ENCODE data around the gene UBQLN4. TPM values are rescaled to one million over a fixed set of nuclear protein-coding genes. Genes with fewer than 3 reads are reported as not detected.

Gene UBQLN4
- total RNA-seq, 4 donors from 2014 or later: 16.3 to 22.5 (median 21.4) TPM

DNA sequence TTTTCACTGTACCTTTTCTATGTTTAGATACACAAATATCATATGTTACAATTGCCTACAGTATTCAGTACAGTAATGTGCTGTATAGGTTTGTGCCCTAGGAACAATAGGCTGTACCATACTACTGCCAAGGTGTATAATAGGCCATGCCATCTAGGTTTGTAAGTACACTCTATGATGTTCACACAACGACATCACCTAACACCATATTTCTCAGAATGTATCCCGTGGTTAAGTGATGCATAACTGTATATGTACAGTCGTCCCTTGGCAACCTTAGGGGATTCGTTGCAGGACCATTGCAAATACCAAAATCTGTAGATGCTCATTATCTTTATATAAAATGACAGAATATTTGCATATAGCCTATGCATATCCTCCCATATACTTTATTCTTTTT, 27.0 kb downstream of the UBQLN4 start:
- DNase-seq: no peak
- Histone ChIP-seq H3K4me1 (peaks cover 0 to 5% (median 0%) of the 10 kb centered on the region in 4 donors), H3K27ac (no peak overlapping the region), H3K9me3 (no peaks in the 10 kb centered on the region), H3K36me3 (no peaks in the 10 kb centered on the region), H3K27me3 (no peaks in the 10 kb centered on the region), H3K4me3 (no peak overlapping the region)
- TF ChIP-seq, protein P1, sequence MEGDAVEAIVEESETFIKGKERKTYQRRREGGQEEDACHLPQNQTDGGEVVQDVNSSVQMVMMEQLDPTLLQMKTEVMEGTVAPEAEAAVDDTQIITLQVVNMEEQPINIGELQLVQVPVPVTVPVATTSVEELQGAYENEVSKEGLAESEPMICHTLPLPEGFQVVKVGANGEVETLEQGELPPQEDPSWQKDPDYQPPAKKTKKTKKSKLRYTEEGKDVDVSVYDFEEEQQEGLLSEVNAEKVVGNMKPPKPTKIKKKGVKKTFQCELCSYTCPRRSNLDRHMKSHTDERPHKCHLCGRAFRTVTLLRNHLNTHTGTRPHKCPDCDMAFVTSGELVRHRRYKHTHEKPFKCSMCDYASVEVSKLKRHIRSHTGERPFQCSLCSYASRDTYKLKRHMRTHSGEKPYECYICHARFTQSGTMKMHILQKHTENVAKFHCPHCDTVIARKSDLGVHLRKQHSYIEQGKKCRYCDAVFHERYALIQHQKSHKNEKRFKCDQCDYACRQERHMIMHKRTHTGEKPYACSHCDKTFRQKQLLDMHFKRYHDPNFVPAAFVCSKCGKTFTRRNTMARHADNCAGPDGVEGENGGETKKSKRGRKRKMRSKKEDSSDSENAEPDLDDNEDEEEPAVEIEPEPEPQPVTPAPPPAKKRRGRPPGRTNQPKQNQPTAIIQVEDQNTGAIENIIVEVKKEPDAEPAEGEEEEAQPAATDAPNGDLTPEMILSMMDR (IDR thresholded peaks at IDR 0.05): no peak
- no peak for TF ChIP-seq POLR2A (IDR thresholded peaks at IDR 0.05)

DNA sequence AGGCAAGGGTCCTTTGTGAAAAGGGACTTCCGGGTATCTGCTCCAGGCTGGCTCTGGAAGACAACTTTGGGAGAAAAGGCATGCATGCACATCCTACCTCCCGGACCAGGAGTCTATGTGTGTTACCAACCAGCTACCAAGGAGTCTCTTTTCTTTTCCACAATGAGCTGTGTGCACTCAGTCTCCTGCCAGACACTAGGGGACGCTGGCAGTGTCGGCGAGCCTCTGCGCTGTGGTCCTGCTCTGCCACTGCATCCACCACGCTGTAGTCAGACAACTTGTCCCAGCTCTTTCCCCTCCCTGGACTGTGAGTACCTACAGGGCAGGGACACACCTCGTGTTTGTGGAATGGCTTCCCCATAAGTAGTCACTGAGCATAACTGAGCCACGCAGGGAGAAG, 27.7 kb downstream of the UBQLN4 start:
- Histone ChIP-seq H3K36me3 (no peaks in the 10 kb centered on the region), H3K4me1 (peaks cover 0 to 5% (median 0%) of the 10 kb centered on the region in 4 donors), H3K9me3 (no peaks in the 10 kb centered on the region), H3K4me3 (no peak overlapping the region), H3K27ac (no peak overlapping the region), H3K27me3 (no peaks in the 10 kb centered on the region)
- peak in 2 of 3 donors; percentile 62 to 67 for DNase-seq
- no peak for TF ChIP-seq POLR2A (IDR thresholded peaks at IDR 0.05)
- TF ChIP-seq, protein P1 (IDR thresholded peaks at IDR 0.05): peak in 4 of 6 experiments; percentile 41 to 73 (median 51)

DNA sequence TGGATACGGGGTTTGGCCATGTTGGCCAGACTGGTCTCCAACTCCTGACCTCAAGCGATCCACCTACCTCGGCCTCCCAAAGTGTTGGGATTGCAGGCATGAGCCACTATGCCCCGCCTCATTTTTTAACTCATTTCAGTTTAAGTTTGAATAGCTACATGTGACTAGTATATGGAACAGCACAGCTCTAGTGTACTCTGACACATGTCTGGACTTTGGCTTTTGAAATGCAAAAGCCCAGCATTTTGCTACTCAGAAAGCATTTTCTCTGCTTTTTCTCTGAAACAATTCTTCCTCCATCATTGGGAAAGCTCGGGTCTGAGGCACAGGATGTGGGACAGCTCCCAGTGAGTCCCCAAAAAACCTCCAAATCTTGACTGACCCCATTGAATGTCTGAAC, 28.8 kb downstream of the UBQLN4 start:
- no peak overlapping the region for H3K27ac ChIP-seq
- DNase-seq: no peak

GRCh38 chr1:156021954-156022353, 31.6 kb downstream of the UBQLN4 start:
- Histone ChIP-seq H3K4me3 (no peak overlapping the region), H3K27ac (no peak overlapping the region), H3K36me3 (peaks cover 0 to 27% (median 0%) of the 10 kb centered on the region in 3 donors), H3K9me3 (no peaks in the 10 kb centered on the region), H3K27me3 (no peaks in the 10 kb centered on the region), H3K4me1 (peaks cover 0 to 17% (median 4%) of the 10 kb centered on the region in 4 donors)
- no peak for DNase-seq
- no peak for TF ChIP-seq POLR2A (IDR thresholded peaks at IDR 0.05)
- TF ChIP-seq, protein P1 (IDR thresholded peaks at IDR 0.05): no peak

More for the DNA sequence above, 28.8 kb downstream of the UBQLN4 start:
- no peaks in the 10 kb centered on the region for H3K36me3 ChIP-seq
- no peak overlapping the region for H3K4me3 ChIP-seq
- H3K4me1 ChIP-seq: peaks cover 0 to 9% (median 1%) of the 10 kb centered on the region in 4 donors
- TF ChIP-seq, protein P1 (IDR thresholded peaks at IDR 0.05): no peak
- TF ChIP-seq POLR2A (IDR thresholded peaks at IDR 0.05): no peak
- no peaks in the 10 kb centered on the region for H3K27me3 ChIP-seq
- H3K9me3 ChIP-seq: no peaks in the 10 kb centered on the region

GRCh38 chr1:156021093-156021428, 32.5 kb downstream of the UBQLN4 start:
- H3K4me1 ChIP-seq: peaks cover 0 to 16% (median 4%) of the 10 kb centered on the region in 4 donors
- TF ChIP-seq POLR2A (IDR thresholded peaks at IDR 0.05): no peak
- TF ChIP-seq, protein P1 (IDR thresholded peaks at IDR 0.05): no peak
- no peaks in the 10 kb centered on the region for H3K27me3 ChIP-seq
- DNase-seq: no peak
- no peaks in the 10 kb centered on the region for H3K9me3 ChIP-seq
- H3K27ac ChIP-seq: peak overlapping the region in 2 of 4 donors; percentile 84 to 87
- peak overlapping the region; percentile 72 to 81 (median 80) for H3K4me3 ChIP-seq
- peaks cover 0 to 36% (median 0%) of the 10 kb centered on the region in 3 donors for H3K36me3 ChIP-seq
